Stimulated activated CD4-positive, alpha-beta T cell treated with anti-CD3 and anti-CD28 coated beads, Interleukin-1b, Interleukin-23, amount 100 ng/mL, for 4 hours (primary cell): Measurements from ENCODE around the gene NPC1L1.
A peak's percentile ranks its signal among the peaks of the same experiment; 100 is the strongest.

ENCODE experiments used
- DNase-seq, 2 donors: peaks; one replicate each; pipeline ENCODE4 v3.0.0-alpha.2; 2020; ENCODE audit warnings: low read depth in 2 of 2

Gene NPC1L1

GRCh38 chr7:44536090-44536489 lies 5.0 kb downstream of the NPC1L1 start:
- DNase-seq: no peak

- DNase-seq: no peak
Measured at GRCh38 chr7:44535348-44536064, 5.6 kb downstream of the NPC1L1 start.

- peak; percentile 9 to 19 for DNase-seq
Measured at GRCh38 chr7:44534501-44534900, 6.6 kb downstream of the NPC1L1 start.

GRCh38 chr7:44534087-44534486 lies 7.0 kb downstream of the NPC1L1 start:
- DNase-seq: no peak

- no peak for DNase-seq
Measured at GRCh38 chr7:44533301-44534055, 7.7 kb downstream of the NPC1L1 start.

- no peak for DNase-seq
Measured at GRCh38 chr7:44531421-44532380, 9.4 kb downstream of the NPC1L1 start.

- DNase-seq: no peak
Measured at GRCh38 chr7:44530990-44531389, 10.1 kb downstream of the NPC1L1 start.

- no peak for DNase-seq
Measured at GRCh38 chr7:44524811-44525388, 16.2 kb downstream of the NPC1L1 start.

- DNase-seq: no peak
Measured at GRCh38 chr7:44522315-44522714, 18.8 kb downstream of the NPC1L1 start.

GRCh38 chr7:44521347-44522095 lies 19.6 kb downstream of the NPC1L1 start:
- no peak for DNase-seq

GRCh38 chr7:44520574-44520973 lies 20.6 kb downstream of the NPC1L1 start:
- DNase-seq: no peak

- DNase-seq: no peak
Measured at GRCh38 chr7:44519546-44519945, 21.6 kb downstream of the NPC1L1 start.

GRCh38 chr7:44518761-44519160 lies 22.4 kb downstream of the NPC1L1 start:
- DNase-seq: no peak

GRCh38 chr7:44517175-44517574 lies 24.0 kb downstream of the NPC1L1 start:
- DNase-seq: no peak

GRCh38 chr7:44515590-44516268 lies 25.4 kb downstream of the NPC1L1 start:
- DNase-seq: no peak

- DNase-seq: no peak
Measured at GRCh38 chr7:44512736-44513135, 28.4 kb downstream of the NPC1L1 start.

- no peak for DNase-seq
Measured at GRCh38 chr7:44511863-44512468, 29.2 kb downstream of the NPC1L1 start.

- DNase-seq: no peak
Measured at GRCh38 chr7:44511236-44511635, 29.9 kb downstream of the NPC1L1 start.

GRCh38 chr7:44508328-44509030 lies 32.7 kb downstream of the NPC1L1 start:
- DNase-seq: no peak
